T-helper 1 cell treated with Interleukin-12 subunit alpha and Interleukin-12 subunit beta and Interleukin-4 antibody, amounts not matched to agents 30 ng/mL and 1 ng/mL, for 36 hours (primary cell): Measurements from ENCODE around the gene PDK1. TPM values are rescaled to one million over a fixed set of nuclear protein-coding genes. Genes with fewer than 3 reads are reported as not detected.
"Not testable (repeated sequence)": the region's sequence is repeated elsewhere in the genome, so short reads cannot be mapped to it uniquely, and the experiment has no call there.

ENCODE experiments used
- intact Hi-C: fragments of 100-400 bp; cut with micrococcal nuclease; formaldehyde crosslinking; loops from one replicate; pipeline ENCODE4 v1.15.1; 2024
- total RNA-seq: library from RNA; stranded (reverse); gene quantifications from 2 replicates; pipeline ENCODE4 v1.2.3, GENCODE V29; 2022

PDK1 gene
- total RNA-seq, 1 donor from 2014 or later = 22.0 TPM

DNA sequence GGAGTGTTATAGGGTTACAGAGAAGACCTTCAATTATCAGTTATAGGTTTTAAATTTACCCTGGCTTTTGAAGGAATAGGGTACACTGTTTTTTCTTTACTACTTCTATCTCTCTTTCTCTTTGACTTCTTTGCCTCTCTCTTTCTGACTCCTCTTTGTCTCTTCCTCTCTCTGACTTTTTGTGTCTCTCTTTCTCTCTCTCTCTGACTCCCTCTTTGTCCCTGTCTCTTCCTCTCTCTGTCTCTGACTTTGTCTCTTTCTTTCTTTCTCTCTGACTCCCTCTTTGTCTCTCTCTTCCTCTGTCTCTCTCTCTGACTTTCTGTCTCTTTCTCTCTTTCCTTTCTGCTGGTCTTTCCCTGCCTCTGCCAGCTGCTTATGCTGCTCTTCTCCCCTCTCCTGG lies 36.3 kb downstream of the PDK1 start:
- intact Hi-C loops = not testable (repeated sequence)

DNA sequence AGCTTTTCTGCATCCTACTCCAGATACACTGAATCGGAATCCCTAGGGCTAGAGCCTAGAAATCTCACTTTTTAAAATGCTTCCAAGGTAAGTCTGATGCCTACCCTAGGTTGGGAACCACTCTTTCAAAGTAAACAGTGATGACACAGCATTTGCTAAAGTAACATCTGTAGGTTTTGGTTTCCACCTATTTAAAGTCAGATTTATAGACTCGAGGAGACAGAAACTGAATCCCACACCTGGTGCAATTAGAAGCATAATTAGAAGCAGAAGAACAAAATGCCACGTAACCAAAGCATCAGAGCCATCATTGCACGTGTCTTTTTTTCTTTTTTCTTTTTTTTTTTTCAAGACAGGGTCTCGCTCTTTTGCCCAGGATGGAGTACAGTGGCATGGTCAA lies 40.9 kb downstream of the PDK1 start:
- intact Hi-C loops = no loop called here

DNA sequence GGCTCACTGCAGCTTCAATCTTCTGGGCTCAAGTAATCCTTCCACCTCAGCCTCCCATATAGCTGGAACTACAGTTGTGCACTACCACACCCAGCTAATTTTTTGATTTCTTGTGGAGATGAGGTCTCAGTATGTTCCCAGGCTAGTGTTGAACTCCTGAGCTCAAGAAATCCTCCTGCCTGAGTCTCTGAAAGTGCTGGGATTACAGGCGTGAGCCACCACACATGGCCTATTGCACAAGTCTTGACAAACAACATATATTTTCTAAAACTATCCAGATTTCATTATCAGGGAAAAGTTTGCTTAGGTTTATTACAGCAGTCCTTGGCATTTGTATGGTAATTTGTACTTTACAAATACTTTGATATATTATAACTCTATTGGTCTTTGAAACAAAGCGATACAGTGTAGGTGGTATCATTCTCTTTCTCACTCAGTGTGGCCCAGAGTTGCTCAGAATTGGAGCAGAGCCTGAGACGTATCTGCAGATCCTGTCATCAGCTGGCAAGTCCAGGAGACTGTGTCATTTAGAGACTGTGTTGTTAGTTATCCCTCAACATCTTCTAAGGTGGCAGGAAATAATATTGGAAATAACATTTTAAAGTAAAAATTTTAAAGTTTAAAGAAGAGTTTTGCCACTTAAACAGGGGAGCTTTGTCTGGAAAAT lies 41.4 kb downstream of the PDK1 start:
- intact Hi-C loops = no loop called here

DNA sequence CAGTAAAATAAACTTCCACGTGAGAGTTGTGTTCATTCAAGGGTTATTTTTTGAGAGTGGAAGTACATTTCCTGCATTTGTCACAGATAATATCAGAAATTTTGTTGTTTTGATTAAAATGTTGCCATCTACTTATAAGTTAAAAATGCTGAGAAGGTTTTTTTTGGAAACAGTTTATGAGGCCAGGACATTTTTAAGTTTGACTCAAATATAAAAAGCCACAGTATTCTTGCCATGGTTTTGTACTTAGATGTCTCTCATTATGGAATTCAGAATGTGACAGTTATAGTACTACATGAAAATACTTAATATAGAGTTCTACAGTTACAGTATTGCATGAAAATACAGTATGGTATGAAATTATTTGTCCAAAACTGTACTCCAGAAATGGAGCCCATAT lies 44.1 kb downstream of the PDK1 start:
- intact Hi-C loops = no loop called here

DNA sequence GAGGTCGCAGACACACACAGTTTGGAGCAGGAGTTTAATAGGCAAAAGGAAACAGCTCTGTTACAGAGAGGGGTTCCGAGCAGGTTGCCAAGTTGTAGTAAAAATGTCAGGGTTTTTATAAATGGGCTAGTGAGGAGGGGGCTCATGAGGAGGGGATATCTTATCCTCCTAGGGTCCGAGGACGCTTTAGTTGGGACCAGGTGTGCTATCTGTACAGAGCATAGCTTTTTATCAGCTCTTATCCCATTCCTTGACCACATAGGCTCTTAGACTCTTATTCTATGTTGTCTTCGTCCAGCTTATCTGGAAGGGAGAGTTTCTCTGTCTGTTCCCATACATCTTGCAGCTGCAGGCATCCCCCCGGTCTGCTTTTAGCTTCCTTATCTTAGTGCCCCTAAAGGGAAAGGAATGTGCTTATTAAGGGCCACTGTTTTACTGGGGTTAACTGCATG lies 44.7 kb downstream of the PDK1 start:
- intact Hi-C loops = no loop called here

DNA sequence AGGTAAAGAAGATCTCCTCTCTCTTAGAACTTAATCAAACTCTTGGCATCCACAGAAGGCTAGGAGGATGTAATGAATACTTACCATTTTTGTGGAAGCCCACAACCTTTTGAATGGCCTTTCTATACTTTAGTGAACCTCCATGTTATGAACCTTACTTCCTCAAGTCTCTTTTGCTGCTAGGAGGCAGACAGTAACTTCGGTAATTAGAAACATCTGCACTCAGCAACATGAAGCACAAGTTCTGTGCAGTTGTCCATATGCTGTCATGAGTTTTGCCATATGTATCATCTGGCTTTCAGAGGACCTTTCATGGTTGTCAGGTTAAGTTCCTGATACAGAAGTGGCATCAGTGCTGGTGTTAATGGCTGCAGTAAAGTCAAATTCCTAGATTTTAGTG lies 50.4 kb downstream of the PDK1 start:
- intact Hi-C loops = no loop called here

DNA sequence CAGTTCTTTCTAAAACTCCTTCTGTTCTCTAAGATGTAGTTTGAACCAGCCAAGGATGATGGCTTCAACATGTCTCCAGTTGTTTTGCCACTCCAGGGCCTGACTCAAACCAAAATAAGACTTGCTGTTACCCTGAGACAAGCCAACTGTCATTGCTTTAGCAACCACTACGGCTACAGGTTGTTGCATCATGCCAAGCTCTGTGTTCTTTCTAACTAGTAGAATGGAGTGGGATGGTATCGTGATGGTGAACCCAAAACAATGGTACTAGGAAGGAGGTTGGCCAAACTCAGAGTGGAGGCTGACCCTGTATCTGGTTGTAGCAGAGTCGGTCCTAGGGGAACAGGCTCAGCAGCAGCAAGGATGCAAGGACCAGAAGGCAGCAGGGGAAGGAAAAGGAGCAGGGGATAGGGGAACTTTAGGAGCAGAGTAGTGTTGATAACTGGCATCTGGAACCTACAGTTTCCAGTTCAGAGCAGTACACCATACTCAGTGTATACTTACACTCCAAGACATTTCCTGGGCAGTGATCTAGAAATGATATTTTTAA lies 51.6 kb downstream of the PDK1 start:
- intact Hi-C loops = no loop called here

DNA sequence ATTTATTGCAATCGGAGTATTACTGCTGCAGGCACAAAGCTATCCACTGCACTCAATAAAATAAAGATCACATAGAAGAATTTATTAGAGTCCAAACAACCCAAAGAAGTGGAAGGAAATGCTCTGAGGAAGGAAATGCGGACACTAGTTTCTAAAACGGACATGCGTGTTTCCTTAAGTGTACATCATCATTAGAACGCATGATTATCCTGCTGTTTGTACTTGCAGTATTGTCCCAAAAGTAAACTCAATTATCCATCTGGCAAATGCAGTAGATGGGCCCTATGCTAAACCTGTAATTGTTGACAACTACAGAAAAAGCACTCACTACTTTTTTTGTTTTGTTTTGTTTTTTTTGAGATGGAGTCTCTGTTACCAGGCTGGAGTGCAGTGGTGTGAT lies 53.6 kb downstream of the PDK1 start:
- intact Hi-C loops = no loop called here

DNA sequence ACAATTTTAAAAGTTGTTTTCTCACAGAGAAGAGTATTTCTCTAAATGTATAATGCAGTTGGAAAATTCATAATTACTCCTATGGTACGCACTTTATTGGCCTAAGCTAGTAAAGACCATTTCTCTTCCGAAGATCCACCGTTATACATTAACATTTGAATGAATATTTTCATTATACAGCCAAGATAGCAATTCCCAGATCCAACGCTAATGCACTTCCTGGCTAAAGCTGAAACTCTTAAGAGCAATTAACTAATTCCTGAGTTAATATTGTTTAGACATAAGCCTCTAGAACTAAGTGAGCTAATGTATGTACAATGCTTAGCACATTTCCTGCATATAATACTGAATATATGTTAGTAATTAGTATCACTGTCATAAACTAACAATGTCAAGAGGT lies 56.2 kb downstream of the PDK1 start:
- intact Hi-C loops = no loop called here

DNA sequence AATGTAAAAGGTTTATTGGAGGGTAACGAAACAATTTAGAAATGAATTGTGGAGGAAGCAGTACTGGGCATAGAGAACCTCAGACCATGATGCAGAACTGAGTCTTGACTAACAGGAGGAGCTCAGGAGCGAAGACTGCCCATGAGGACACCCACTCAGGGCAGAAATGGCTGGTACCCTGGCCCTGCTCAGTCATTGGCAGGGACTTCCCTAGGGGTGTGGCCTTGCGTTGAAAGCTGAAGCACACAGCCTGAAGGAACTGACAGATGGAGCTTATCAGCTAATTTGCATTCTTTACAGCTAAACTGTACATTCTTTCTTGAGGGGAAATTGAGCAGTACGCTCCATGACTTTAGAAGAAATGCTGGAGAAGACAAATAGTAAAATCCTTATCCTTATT lies 57.1 kb downstream of the PDK1 start:
- intact Hi-C loops = no loop called here

DNA sequence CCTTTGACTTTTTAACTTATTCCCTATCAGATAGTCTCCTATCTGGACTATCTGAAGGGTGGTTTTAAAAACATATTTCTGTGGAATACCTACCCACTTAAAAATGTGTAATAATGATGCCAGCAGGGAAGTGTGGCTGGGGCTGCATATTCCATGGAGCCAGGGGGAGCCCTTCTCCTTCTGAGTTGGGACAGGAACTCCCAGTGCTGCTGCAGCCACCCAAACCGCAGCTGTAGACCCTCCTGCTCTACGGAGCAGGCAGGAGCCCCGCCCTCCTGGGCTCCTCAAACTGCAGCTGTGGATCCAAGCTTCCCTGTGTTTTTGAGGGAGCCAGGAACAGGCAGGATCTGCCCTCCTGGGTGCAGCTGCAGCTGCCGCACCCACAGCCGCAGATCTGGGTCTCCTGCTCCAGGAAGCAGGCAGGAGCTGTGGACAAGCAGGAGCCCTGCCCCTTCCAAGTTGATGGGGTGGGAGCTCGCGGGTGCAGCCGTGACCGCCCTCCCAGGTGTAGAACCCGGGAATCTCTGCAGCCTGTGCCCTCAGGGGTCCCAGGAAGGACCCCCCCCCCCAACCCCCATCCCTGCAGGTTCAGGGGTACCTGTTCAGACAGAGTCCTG lies 57.8 kb downstream of the PDK1 start:
- intact Hi-C loops = no loop called here

DNA sequence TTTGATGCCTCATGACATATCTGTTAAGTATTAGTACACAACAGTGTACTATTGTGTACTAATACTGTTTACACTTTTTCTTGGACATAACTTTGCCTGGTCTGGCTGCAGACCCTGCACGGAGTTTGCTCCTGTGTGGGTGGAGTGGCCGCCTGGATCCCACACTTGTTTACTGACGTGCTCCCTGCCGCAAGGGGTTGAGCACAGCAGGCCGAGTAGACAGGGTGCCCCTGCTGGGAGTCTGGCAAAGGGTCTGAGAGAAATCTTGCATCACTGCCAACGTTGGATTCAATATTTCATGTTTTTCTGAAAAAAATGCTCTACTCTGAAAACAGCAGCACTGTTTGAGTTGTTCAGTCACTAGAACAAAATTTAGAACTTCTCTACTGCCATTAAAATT lies 59.0 kb downstream of the PDK1 start:
- intact Hi-C loops = no loop called here

DNA sequence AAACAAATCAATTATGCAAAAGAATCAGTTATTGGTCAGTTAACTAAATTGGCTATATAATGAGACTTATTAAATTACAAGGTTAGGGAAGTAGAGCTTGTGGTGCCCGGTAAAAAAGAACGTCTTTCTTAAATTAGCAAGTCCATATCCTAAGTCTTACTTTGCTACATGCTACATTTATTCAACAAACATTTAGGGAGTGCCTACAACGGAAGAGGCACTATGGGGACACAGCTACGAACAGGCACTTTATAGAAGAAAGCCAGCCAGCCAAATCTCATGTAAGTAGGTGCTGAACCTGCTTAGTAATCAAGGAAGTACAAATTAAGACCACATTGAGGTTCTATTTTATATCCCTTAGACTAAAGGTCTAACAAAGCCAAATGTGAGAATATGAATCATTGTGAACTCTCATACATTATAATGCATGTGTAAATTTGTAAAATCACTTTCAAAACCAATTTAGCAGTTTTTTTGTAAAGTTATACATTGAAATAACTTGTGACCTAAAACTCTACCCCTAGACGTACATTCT lies 59.9 kb downstream of the PDK1 start:
- intact Hi-C loops = no loop called here

DNA sequence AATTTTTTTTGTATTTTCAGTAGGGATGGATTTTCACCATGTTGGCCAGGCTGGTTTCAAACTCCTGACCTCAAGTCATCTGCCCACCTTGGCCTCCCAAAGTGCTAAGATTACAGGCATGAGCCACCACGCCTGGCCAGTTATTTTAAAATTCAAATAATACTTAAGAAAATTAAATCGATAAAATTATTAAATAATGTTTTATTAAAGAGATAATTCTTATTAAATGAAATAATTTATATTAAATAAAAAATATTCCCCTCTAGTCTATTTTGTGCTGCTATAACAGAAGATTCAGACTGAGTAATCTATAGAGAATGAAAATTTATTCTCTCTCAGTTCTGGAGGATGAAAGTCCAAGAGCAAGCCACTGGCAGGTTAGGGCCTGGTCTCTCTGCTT lies 61.2 kb downstream of the PDK1 start:
- intact Hi-C loops = no loop called here

DNA sequence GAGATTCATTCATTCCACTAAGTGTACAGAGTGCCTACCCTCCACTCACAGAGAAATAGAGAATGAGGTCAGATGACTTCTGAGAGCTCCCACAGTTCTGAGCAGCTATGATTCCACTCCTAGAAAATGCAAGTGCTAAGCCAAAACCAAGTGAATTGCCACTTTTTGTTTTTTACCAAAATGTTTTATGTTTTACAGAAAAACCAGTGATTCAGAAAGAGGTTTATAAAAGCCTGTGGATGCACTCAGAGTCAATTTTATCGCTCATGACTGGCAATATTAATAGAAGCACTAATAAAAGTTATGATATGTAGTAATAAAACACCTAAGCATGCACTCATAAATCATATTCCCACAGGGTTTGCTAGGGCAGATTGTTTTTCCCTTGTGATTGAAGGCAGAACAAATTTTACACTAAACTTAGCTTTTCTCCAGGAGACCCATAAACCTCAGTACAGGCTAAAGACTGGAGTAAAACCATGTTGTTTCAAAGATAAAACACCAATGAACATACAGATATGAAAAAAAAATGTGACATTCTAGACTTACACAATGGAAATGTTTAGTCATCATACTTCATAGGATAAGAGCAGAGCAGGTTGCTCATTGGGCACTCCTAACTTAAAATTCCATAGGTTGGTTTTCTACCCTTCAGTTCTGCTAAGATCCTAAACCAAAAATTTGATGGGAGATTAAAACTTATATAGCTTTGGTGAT lies 67.5 kb downstream of the PDK1 start:
- intact Hi-C loops = no loop called here

DNA sequence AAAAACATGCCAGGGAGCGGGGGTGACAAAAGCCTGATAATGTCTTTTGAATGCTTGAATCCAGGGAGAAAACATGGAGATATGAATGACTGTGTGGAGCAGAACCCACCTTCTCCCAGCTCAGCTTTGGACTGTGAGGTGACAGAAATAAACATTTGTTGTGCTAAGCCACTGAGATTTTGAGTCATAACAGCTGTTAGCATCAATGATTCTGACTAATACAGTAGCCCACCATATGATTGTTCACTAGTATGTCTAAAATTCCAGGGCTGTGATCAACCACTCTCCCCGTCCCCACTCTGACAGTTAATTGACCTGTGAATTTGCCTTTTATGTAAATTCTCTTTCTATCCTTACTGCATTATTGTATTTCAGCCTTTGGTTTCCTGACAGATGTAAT lies 69.1 kb downstream of the PDK1 start:
- intact Hi-C loops = no loop called here

DNA sequence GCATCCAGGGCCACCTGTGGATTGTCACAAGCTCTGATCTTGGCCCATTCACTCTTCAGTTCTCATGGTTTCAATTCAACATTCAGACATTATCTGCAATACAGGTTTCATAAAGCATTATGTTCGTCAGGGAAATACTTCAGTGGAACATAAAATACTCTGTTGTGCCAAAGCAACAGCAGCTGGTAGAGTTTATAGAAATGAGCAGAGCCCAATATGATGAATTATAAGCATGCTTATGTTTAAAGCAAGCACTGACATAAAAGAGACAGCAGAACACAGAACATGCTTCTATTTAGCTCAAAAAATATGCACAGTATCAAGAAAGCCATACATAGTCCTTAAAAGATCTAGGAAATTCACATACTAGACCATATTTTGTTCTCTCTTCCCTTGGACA lies 71.3 kb downstream of the PDK1 start:
- intact Hi-C loops = no loop called here

DNA sequence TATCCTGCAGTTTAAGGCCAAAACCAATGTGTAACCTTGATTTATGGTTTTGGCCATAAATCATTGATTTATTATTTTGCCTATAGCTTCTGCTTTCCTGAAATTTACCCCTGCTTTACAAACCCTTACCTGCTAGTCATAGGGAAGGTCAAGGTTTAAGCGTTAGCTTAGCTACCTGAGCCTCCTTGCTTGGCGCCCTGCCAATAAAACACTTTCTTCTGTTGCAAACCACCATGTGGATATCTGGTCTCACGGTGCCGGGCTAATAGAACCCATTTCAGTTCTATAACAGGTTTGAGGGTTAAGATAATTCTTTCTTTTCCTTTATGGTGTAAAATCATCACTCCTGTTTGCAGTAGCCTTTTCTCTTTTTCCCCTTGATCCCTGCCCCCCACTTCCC lies 72.2 kb downstream of the PDK1 start:
- intact Hi-C loops = no loop called here

DNA sequence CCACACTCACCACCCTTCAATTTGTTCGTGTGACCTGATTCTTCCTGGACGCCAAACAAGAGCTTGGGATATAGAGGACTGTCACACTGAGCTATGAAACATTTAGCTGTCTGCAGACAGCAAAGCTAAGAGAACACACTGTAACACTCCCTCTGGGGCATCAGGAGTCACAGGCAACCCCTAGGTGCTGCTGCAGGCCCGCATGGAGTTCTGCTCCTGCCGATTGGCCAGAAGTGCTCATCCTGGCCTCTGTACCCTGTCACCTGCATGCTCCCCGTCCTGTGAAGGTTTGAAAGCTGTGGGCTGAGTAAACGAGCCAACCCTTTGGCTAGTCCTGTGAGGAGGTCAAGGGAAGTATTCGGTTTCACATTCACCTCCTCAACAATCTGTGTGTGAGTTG lies 73.7 kb downstream of the PDK1 start:
- intact Hi-C loops = no loop called here

DNA sequence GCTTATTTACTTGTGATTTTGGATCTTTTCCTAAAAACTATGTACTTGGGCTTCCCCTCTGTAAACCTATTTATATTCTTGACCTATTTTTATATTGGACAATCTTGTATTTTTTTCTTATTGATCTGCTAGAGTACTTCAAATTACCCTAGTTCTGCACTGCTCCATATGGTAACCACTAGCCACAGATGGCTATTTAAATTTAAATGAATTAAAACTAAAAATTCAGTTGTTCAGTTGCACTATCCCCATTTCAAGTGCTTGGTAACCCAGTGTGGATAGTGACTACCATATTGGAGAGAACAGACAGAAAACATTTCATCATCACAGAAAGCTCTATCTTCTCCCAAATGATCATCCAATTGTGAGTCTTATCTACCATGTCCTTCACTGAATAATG lies 74.3 kb downstream of the PDK1 start:
- intact Hi-C loops = no loop called here

DNA sequence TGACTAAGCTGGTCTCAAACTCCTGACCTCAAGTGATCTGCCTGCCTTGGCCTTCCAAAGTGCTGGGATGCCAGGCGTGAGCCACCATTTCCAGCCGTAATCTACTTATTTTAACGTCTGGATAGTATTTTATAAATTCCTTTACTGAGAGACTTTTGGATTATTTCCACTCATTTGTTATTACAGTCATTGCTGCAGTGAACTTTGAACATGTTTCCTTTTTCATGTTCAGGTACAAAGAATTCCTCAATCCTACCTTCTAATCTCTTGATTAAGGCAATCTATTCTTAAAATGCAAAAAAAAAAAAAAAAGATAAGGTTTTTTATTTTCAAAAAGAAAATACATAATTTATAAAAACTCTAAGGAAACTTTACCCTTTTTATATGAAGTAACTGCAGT lies 78.6 kb downstream of the PDK1 start:
- intact Hi-C loops = no loop called here

DNA sequence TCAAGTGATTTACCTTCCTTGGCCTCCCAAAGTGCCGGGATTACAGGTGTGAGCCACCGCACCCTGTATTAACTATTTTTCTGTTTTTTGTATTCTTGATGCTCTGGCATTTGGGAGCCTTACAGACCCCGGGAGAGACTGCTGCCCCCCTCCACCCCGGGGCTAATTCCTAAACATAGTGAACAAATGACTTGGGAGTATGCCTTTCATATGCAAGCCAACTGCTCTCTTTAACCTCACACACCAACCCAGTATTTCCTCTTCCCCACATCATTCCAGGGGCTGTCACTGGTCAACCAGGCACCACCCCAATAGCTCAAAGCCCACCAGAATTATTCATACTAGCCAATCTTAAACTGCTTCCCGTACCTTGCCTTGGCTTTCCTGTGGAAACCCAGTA lies 79.7 kb downstream of the PDK1 start:
- intact Hi-C loops = no loop called here
